Tongue (tissue), 2 donors: Measurements from ENCODE around the gene ABI3BP. TPM values are rescaled to one million over a fixed set of nuclear protein-coding genes. Genes with fewer than 3 reads are reported as not detected.

Source experiments
- DNase-seq: peaks from one replicate; pipeline ENCODE4 v3.0.0-alpha.2; 2015
- total RNA-seq: library from RNA; depleted of rRNA; stranded (reverse); fragments of >200 nt; gene quantifications from one replicate; pipeline ENCODE4 v1.2.3, GENCODE V29; 2014

ABI3BP gene
- total RNA-seq, 1 donor from 2014 or later: 88.9 TPM

DNA sequence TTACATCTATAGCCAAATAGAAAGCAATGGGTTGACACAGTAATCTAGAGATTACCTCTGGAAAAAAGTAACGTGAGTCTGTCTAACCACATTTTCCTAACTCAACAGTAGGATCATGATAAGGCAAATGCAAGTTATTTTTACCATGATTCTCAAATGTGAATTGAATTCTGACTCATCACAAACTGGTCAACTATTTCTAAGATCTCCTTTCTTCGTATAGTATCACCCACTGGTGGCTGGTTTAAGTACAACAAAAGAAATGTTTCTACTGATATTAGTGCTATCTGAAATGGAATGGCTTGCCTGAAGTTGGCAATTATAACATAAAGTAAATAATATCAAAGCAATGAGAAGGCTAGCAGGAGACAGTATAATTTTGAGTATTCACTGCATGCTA lies 102.2 kb downstream of the ABI3BP start:
- no peak for DNase-seq

GRCh38 chr3:100888881-100889280 lies 104.3 kb downstream of the ABI3BP start:
- no peak for DNase-seq

GRCh38 chr3:100882571-100882984 lies 110.6 kb downstream of the ABI3BP start:
- peak; percentile 58 for DNase-seq

- DNase-seq: no peak
Measured at GRCh38 chr3:100880845-100881244, 112.4 kb downstream of the ABI3BP start.

- peak; percentile 55 for DNase-seq
Measured at GRCh38 chr3:100880072-100880471, 113.1 kb downstream of the ABI3BP start.

DNA sequence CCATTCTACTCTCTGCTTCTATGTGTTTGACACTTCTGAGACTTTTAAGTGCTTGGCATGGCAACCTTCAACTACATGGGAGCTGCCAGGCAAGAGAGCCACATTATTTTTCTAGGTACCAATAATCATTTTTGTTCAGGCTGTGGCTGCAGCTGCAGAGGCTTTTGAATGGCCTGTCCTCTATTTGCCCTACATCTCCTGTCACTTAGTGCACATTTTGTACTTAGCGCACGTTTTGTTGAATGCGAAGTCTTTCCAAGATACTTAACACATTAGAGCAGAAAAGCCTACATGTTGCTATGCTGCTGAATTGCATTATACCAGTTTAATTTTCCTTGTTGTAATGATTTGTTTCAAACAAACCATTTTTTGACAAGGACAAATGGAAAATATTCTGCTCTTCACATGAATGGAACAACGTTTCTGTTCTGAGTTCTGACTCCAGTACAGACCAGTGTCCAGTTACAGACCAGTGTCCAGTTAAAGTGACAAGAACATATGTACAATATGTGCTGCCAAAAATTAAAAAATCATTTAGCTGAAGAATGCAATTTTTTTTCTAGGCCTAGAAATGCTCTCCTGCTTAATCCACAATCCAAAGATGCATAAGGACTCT lies 113.9 kb downstream of the ABI3BP start:
- peak; percentile 58 for DNase-seq

DNA sequence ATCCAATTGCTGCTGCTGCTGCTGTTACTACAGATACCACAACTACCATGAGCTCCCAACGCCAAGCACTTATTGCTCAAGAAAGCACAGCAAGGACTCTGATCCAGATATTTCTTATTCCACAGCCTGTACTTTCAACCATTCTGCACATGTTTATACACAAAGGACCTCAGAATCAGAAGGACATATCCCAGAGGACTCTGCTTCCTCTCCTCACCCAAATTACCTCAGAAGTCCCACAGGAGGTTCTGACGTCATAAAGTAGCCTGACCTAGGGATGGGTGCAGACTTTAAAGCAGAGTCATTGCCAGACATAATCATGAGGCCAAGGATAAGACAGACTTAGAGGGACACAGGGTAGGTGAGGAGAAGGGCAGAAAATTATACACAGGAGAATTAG lies 115.9 kb downstream of the ABI3BP start:
- no peak for DNase-seq

DNA sequence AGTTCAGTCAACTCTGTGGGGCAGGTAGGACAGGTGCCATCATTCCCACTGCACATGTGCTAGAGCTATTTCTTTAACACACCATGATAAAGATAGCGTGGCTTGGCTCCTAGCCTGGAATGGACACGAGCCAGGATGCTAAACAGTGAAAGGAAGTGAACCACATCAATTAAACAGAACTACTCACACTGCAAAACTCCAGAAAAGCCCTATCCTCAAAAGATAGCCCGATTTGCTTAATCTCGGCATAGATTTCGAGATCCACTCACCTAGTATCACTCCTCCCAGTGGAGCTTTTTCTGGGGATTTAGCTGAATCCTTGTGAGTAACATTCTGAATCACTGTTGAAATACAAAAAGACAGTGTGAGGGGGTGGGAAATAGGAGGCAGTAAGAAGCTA lies 118.0 kb downstream of the ABI3BP start:
- DNase-seq: peak; percentile 62

- DNase-seq: no peak
Measured at GRCh38 chr3:100873611-100874010, 119.6 kb downstream of the ABI3BP start.

DNA sequence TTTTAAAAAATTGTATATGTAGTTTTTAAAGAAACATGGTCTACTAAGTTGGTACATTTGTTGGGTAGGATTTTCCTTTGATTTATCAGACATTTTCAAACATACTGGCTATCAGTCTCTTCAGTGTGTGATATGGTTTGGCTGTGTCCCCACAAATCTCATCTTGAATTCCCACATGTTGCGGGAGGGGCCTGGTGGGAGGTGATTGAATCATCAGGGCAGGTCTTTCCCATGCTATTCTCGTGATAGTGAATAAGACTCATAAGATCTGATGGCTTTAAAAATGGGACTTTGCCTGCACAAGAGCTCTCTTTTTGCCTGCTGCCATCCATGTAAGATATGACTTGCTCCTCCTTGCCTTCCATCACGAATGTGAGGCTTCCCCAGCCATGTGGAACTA lies 121.9 kb downstream of the ABI3BP start:
- DNase-seq: no peak

DNA sequence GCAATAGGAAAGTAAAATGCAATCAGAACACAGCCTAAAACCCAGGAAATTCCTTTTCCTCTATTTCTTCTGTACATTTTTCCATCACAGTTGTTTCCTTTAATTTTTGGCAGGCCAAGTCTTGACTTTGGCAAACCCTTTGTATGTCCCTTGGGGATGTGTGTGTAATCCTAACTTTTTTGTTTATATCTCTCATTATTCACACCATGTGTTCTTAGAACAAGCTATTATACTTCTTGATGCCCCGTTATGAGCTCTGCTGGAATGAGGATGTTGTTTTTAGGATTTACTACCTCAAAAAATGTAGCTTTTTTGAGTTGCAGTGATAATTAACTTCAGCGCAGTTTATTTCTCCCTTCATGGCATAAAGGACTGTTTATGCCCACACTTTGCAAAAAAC lies 123.4 kb downstream of the ABI3BP start:
- DNase-seq: peak; percentile 86

- no peak for DNase-seq
Measured at GRCh38 chr3:100868894-100869293, 124.3 kb downstream of the ABI3BP start.

DNA sequence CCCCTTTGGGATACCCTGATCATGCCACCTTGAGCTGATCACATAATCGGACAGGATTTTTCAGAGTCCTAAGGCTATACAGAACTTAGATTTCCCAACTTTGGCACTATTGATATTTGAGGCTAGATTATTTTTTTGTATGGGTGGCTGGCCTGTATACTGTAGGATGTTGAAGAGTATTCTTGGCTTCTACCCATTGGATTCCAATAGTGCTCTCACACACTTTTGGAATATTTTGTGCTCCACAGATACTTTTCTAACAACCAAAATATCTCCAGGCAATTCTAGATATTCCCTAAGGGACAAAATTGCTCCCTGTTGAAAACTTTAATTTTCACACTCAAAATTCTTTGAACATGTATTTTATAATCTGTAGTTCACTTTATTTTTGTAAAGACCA lies 125.1 kb downstream of the ABI3BP start:
- DNase-seq: no peak

- DNase-seq: peak; percentile 24
Measured at GRCh38 chr3:100865442-100865841, 127.8 kb downstream of the ABI3BP start.

DNA sequence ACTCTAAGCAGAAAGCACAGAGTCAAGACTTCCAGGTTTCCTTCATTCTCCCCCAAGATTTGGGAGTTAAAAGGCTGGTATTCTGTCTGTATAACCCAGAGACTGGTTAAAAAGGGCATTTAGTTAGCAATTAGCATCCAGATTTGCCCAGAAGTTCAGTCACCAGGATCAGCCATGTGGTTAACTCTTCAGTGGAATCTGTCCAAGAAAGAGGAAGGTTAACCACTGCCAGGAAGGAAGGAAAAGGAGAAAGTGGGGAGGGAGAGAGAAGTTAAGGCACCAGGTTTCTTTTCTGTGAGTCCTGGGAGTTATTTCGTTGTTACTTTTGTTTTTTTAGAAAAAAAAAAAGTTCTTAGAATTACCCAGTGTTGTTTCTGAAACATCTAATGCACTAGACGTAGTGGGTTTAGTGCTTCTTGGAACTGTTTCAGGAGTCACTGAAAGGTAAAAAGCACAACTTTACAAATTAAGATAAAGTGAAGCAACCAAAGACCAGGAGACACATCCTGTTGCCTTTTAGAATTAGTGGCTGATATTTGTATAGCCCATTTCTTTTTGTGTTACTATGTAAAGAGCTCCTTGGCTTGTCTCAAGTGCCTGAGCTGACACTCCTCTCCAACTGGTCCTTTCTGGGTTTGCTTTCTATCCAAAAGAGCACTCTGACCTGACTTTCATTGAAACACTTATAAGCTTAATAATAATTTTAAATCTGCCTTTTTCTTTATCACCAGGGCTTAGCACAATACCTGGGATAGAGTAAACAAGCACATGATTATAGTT lies 128.6 kb downstream of the ABI3BP start:
- DNase-seq: no peak

- DNase-seq: no peak
Measured at GRCh38 chr3:100857863-100858262, 135.4 kb downstream of the ABI3BP start.

- no peak for DNase-seq
Measured at GRCh38 chr3:100856821-100857220, 136.4 kb downstream of the ABI3BP start.

GRCh38 chr3:100852840-100853239 lies 140.4 kb downstream of the ABI3BP start:
- no peak for DNase-seq

GRCh38 chr3:100850701-100851100 lies 142.5 kb downstream of the ABI3BP start:
- no peak for DNase-seq

DNA sequence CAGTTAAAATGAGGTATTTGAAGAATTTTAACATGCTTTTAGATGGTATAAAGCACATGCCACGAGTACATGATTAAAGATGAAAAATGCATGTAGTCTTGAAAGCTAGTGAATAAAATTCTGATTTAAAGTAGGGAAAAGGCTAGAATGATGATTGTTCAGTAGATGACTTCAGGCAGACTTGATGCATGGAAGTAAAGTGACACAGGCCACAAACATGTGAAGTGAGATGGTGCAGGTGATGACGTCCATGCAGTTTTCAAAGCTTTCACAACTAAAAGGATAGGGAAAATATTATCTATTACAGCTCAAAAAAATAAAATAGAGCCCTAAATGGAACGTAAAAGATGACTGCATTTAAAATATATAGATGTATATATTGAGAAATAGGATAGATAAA lies 143.1 kb downstream of the ABI3BP start:
- no peak for DNase-seq

DNA sequence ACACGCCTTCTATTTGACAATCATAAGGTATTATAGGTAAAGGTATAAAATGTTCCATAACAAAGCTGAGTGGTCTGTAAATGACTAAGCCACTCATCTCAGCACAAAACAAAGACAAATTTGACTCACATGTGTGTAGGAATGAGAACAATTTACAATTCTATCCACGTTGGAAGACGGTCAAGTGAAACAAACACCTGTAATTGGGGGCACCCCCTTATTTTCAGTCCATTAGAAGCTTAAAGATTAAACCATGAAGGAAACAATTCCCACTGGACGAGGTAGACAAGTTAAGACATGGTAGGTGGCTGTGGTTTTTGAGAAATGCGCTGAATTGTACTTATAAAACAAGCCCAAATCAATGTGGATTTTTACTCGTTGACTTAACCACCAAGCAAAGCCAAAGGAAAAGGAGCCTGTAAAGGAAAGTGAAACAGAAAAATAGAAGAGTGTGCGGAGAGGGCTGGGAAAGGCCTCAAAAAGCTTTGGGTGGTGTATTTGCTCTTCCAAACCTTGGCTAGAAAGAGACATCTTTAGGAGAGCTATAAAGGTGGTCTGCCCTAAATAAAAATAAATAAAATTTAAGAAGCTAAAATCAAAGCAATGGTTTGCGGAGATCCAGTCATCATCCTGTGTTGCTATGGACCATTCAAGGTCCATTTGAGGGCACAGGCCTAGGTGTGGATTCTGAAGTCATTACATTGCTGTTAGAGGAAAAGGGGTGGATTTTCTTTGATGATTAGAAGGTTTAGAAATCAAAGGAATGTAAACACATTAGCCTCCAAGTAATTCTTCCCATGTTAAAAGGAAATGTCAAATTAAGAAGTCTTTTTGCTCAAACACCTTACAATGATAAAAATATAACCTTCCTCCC lies 148.9 kb downstream of the ABI3BP start:
- DNase-seq: no peak

DNA sequence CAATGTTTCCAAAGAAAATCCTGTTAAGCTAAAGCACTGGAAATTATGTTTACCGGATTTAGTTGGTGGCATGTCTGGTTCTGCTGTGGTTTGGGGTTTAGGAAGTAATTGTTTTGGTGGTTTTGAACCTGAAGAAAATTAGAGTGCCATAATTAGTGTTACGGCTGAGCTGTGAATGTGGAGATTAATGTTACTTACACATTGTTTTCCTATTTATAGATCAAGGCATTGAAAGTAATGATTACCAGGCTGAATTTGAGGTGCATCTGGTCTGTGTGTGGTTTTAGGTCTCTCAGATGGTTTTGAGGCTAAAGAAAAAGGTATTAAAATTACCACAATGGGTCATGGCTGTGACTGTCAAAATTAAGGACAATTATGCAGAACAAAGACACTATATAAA lies 155.1 kb downstream of the ABI3BP start:
- no peak for DNase-seq

DNA sequence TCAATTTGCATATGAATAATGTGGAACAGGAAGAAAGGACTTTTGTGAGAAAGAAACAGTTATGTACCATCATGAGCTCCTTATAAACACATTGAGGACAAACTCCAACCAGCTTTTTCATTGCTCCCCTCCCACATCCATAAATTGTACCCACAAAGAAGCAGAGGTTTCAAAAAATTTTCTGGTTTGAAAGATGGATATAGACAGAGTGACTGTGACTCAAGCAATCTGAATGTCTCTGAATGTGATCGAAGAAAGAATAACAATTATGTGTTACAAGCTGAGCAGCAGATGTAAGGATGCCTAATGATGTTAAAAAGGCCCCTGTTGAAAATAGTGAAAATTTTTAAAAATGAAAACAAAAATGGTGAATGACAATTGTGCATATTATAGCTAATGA lies 156.6 kb downstream of the ABI3BP start:
- no peak for DNase-seq
